HL-60 (cell line): ENCODE results near the gene CEP89.

Experiments used
- POLR2AphosphoS5 ChIP-seq: IDR thresholded peaks from 2 replicates; pipeline ENCODE4 v1.6.1; 2012; ENCODE audit warnings: low read depth
- REST ChIP-seq: IDR thresholded peaks from 2 replicates; pipeline ENCODE4 v1.6.1; 2012; ENCODE audit warnings: low read depth; ENCODE audit not compliant: insufficient replicate concordance
- SPI1 ChIP-seq: IDR thresholded peaks from 2 replicates; pipeline ENCODE4 v1.6.1; 2012; ENCODE audit warnings: low read depth, mild to moderate bottlenecking, borderline replicate concordance
- TF ChIP-seq, protein P1 (sequence below): IDR thresholded peaks from one replicate; pipeline ENCODE4 v1.5.1; 2011; ENCODE audit warnings: low read length, control low read depth, inconsistent platforms; ENCODE audit not compliant: insufficient read depth

DNA sequence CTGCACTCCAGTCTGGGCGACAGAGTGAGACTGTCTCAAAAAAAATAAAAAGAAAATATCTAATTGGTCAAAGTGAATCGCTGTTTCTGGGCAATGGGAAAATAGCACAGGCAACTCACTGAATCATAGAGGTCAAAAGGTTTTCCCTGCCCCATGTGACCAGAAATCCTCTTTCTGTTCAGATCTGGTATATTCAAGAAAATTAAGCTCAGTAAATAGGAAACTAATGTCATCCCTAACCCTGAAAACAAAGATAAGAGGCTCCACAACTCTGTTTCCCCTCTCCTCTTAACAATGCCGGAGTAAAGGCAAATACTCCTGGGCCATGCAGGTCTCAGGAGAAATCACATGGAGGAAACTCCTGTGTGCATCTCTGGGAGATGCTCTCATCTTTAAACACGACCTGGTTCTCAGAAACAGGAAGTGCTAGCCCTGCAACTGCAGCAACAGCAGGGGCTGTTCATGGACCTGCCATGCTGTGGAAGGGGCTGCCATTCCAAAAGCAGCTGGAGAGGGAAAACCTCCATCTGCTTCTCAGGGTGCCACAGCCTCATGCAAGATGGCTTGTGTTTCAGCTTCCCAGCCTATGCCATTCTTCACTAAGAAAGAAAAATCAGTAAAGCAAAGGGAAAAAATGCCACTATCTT is 54.7 kb downstream of the CEP89 start:
- TF ChIP-seq, protein P1, sequence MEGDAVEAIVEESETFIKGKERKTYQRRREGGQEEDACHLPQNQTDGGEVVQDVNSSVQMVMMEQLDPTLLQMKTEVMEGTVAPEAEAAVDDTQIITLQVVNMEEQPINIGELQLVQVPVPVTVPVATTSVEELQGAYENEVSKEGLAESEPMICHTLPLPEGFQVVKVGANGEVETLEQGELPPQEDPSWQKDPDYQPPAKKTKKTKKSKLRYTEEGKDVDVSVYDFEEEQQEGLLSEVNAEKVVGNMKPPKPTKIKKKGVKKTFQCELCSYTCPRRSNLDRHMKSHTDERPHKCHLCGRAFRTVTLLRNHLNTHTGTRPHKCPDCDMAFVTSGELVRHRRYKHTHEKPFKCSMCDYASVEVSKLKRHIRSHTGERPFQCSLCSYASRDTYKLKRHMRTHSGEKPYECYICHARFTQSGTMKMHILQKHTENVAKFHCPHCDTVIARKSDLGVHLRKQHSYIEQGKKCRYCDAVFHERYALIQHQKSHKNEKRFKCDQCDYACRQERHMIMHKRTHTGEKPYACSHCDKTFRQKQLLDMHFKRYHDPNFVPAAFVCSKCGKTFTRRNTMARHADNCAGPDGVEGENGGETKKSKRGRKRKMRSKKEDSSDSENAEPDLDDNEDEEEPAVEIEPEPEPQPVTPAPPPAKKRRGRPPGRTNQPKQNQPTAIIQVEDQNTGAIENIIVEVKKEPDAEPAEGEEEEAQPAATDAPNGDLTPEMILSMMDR = no peak
- TF ChIP-seq SPI1 (peak; percentile 87), POLR2AphosphoS5 (no peak), REST (no peak)
